Germinal center (tissue), 1 donor: Measurements from ENCODE around the gene DRAXIN.
A peak's percentile ranks its signal among the peaks of the same experiment; 100 is the strongest.

Experiments
- DNase-seq: peaks from one replicate; pipeline ENCODE4 v3.0.0; 2012; ENCODE audit warnings: mixed read lengths, low spot score

DRAXIN gene

GRCh38 chr1:11712285-11712684, 20.8 kb downstream of the DRAXIN start:
- no peak for DNase-seq

- DNase-seq, result no peak
These were observed 21.6 kb downstream of the DRAXIN start for GRCh38 chr1:11713095-11713494.

- no peak for DNase-seq
These were observed 23.5 kb downstream of the DRAXIN start for GRCh38 chr1:11714831-11715575.

GRCh38 chr1:11719313-11720032, 28.0 kb downstream of the DRAXIN start:
- DNase-seq, result peak; percentile 88

GRCh38 chr1:11720033-11720376, 28.5 kb downstream of the DRAXIN start:
- no peak for DNase-seq

GRCh38 chr1:11720525-11720924, 29.0 kb downstream of the DRAXIN start:
- DNase-seq, result no peak

GRCh38 chr1:11721311-11721710, 29.8 kb downstream of the DRAXIN start:
- no peak for DNase-seq

GRCh38 chr1:11722538-11722937, 31.0 kb downstream of the DRAXIN start:
- DNase-seq, result no peak

- DNase-seq, result no peak
These were observed 34.1 kb downstream of the DRAXIN start for GRCh38 chr1:11725616-11726015.

GRCh38 chr1:11727119-11727518, 35.6 kb downstream of the DRAXIN start:
- no peak for DNase-seq

GRCh38 chr1:11728126-11728806, 36.8 kb downstream of the DRAXIN start:
- DNase-seq, result no peak

- no peak for DNase-seq
These were observed 37.6 kb downstream of the DRAXIN start for GRCh38 chr1:11729155-11729497.

GRCh38 chr1:11729498-11730428, 38.3 kb downstream of the DRAXIN start:
- no peak for DNase-seq

GRCh38 chr1:11730429-11730891, 39.0 kb downstream of the DRAXIN start:
- DNase-seq, result peak; percentile 73

- no peak for DNase-seq
These were observed 40.3 kb downstream of the DRAXIN start for GRCh38 chr1:11731691-11732283.

- no peak for DNase-seq
These were observed 41.8 kb downstream of the DRAXIN start for GRCh38 chr1:11733306-11733705.

GRCh38 chr1:11735531-11735853, 44.0 kb downstream of the DRAXIN start:
- DNase-seq, result no peak

- peak; percentile 89 for DNase-seq
These were observed 44.6 kb downstream of the DRAXIN start, which contains the start of gene AGTRAP for GRCh38 chr1:11735854-11736745. TSS of gene AGTRAP (plus strand) at chr1:11736136. CDS start at chr1:11736209, 73 bp downstream.

- peak; percentile 44 for DNase-seq
These were observed 45.5 kb downstream of the DRAXIN start for GRCh38 chr1:11736746-11737639.
